Measurements from ENCODE around the gene SYT7.
"Not testable (repeated sequence)": the region's sequence is repeated elsewhere in the genome, so short reads cannot be mapped to it uniquely, and the experiment has no call there.

The SYT7 gene

GRCh38 chr11:61495801-61496601 is 84.9 kb downstream of the SYT7 start:
- DNase-seq, result no peak

DNA sequence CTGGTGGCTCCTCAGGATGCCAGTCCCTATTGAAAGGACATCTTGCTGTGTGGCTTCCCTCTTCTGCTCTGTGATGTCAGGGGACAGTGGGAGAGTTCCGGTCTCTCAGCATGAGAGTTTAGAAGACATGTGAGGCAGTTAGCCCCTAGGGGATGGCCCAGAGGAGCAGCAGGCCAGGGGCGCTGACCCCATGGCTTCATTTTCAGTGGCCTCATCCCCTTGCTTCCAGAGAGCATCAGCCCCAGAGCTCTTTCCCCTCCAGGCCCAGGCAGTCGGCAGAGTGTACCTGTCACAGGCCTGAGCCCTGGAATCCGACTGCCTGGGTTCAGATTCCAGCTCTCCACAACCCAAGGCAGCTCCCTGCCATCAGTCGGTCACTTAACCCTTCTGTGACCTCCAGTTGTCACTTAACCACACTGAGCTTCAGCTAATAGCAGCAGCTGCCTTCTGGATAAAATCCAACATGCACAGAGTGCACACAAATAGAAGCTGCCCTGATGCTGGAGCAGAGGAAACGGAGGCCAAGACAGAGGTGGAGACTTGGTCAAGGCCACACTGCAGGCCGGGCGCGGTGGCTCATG is 86.4 kb downstream of the SYT7 start:
- DNase-seq, result no peak

GRCh38 chr11:61491736-61492395 is 89.0 kb downstream of the SYT7 start:
- DNase-seq, result no peak

DNA sequence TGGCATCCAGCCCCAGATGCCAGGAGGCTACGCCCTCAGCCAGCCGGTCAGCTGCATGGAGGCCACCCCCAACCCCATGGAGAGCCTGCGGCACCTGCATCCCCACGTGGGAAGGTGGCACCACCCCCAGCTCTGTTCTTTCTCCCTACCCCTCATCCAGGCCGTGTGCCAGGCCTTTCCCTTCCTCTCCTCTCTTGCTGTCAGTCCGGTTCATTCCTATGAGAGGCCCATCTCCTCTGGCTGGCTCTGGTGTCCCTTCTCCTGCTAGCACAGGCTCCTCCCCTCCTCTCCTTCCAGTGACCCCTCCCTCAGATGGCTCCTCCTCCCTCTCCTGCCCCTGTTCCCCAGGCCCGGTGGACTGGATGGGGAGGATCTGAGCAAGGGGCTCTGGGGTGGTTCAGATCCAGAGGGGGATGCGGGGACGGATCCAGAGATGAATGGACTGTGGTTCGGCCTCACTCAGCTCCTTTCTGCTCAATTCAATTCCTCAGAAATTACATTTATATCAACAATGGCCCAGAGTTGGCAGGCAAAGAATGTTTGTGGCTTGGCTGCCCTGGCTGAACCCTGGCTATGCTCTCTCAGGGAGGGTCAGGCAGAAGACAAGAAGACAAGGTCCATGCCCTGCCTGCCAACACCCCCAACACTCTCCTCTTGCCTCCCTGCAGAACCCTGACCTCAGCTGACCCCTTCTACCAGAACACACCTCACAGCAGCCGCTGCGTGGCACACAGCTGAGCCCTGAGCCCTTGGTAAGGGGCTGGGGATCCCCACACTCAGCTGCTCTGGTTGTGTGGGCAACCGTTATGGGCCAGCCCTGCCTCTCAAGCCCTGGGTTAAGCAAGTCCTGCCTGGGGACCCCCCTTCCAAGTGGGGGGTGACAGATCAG is 90.8 kb downstream of the SYT7 start:
- no peak for DNase-seq

DNA sequence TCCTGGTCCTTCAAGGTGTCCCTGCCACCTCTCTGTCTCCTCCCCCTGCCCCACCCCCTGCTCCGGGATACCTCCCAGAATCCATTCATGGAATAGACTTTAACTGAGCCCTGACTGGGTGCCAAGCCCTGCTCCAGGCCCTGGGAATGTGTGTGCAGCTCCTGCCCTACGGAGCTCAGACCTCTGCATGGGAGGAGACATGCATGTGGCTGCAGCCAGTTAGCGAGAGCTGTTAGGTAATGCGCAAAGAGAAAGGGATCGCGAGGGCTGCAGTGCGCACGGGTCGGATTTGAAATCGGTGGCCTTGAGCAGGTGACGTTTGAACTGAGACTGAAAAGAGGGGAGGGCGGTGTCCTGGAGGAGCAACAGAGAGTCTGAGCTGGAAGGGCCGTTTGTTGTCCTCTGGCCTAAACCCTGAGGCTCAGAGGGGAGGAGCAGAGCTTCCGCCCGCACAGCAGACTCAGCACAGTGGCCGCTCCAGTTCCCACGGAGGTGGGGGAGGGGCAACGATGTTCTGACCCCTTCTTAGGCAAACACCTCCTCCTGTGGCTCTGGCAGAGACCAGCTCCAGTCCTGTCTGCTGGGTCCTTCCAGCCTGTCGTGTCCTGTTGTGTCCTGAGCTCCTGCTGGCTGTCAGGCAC is 92.1 kb downstream of the SYT7 start:
- DNase-seq, result peak; percentile 9

- DNase-seq, result no peak
Measured at GRCh38 chr11:61487342-61488025, 93.4 kb downstream of the SYT7 start.

- no peak for DNase-seq
Measured at GRCh38 chr11:61486779-61487178, 94.1 kb downstream of the SYT7 start.

DNA sequence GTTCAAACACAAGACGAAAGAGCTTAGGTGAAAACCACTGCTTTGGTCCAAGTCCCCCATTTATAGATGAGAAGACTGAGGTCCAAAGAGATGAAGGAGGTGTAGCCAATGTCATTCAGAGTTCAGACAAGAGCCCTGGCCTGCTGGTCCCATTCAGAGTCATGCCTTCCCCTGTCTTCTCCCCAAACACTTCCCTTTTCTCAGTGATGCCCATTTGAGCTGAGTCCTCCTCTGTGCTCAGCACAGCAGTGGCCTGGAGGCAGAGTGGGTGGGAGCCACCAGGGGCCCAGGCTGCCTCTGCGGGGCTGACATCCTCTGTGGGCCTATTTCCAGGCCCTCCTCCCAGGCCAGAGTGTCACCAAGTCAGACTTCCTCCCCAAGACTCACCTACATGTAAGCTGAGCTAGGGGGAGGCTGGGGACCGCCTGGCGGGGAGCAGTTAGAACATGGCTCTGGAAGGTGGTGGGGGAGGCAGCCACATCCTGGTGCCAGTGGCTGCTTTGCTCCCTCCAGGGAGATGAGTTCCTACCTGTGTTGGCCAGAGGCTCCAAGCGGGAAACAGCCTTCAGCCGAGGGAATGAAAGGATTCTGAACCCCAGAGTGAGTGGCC is 94.8 kb downstream of the SYT7 start:
- no peak for DNase-seq

- no peak for DNase-seq
Measured at GRCh38 chr11:61485080-61485479, 95.8 kb downstream of the SYT7 start.

- DNase-seq, result no peak
Measured at GRCh38 chr11:61484541-61484940, 96.3 kb downstream of the SYT7 start.

- DNase-seq, result no peak
Measured at GRCh38 chr11:61482513-61482912, 98.4 kb downstream of the SYT7 start.

GRCh38 chr11:61481806-61482205 is 99.1 kb downstream of the SYT7 start:
- DNase-seq, result no peak

GRCh38 chr11:61480994-61481335 is 99.9 kb downstream of the SYT7 start:
- DNase-seq, result no peak

DNA sequence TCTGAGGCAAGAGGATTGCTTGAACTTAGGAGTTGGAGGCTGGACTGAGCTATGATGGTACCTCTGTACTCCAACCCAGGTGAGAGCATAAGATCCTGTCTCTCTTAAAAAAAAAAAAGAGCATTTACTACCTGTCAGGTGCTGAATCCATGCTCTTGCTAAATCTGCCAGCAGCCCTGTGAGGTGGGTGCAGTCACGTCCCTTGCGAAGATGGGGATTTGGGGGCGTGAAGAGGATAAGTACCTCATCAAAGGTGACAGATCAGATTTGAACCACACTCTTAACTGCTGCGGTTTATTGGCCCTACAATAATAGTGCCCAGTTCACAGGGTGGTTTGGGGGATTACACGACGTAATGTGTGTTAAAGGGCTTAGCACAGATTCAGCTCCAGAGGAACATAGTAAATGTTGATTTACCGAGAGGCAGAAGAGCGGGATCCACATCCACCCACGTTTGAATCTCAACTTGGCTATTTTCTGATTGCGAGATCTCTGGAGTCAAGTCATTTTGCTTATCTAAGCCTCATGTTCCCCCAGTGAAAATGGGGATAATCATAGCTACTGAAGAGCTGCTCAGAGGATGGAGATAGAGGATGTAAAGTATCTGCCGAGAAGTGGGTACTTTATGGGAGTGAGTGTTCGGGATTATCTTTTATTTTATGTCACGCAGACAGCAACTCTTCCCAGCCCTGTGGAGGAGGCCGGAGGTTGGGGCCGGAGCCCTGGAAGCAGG is 100.4 kb downstream of the SYT7 start:
- no peak for DNase-seq

DNA sequence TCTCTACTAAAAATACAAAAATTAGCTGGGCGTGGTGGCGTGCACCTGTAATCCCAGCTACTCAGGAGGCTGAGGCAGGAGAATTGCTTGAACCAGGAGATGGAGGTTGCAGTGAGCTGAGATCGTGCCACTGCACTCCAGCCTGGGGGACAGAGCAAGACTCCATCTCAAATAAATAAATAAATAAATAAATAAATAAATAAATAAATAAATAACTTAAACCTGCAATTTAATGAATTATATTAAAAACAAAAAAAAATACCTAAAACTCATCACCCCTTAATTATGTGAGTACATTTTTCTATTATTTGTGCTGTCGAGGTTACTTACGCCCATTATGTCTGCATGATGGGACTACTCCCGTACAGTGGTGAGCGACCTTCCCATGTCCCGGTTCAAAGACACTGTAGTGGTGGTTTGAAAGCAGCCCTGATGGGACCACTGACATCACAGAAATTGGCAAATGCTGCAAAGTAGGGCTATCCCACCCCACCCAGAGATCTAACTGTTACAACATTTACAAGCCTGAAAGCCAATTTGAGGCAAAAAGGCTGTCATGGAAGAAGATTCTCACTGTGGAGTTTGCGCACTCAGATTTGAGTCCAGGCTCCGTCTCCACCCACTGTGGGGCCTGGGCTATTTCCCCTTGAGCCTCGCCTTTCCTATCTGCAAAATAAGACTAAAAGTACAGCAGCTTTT is 101.4 kb downstream of the SYT7 start:
- DNase-seq, result not testable (repeated sequence)

DNA sequence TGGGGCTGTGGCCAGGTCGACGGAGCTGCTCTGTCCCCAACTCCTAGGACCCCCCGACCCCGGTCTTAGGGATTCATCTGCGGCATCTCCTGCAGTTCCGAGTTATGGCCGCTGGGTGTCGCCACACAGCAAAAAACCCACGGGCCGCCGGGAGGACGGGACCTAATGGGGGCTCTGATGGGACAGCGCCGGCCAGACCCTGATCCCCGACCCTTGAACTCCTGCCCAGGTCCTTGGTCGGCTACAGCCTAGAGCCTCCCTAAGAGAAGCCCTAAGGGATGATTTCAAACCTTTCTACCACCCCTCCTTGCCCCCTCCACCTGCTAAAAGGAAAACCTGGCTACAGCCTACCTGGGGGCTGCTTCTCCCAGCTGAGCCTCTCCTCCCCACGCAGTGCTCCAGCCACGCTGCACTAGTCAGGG is 103.1 kb downstream of the SYT7 start:
- no peak for DNase-seq

GRCh38 chr11:61477126-61477525 is 103.8 kb downstream of the SYT7 start:
- DNase-seq, result no peak

DNA sequence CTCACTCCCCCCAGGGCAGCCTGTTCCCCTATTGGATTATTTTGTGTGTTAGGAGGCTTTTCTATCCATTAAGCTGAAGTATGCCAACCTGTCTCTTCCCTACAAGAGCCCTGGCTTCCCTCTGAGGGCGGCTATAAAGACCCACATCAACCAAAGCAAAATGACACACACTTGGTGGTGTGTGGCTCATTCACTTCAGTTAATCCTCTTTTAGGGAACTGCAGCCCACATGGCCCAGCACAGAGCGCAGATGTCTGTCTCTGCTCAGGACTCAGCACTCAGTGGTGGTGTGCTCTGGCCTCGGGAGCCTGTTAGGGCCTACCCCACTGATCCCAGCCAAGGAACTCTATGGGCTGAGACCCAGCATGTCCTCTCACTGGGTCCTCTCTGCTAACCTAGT is 104.5 kb downstream of the SYT7 start:
- no peak for DNase-seq

DNA sequence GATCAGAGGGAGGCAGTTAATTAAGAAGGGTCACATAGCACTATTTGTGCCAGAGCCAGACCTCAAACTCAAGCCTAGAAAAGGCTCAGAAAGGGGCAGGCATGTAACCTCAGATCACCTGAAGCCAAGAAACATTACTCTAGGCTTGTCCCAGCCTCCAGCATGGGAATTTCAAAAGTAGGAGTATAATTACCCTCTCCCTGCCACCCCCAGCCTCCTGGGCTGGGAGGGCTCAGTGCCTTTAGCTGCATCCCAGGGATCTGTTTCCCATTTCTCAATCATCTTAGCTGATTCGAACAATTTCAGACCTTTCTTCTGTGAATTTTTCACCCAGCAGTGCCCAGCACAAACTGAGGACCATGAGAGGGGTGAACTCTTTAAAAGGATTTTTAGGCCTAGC is 105.4 kb downstream of the SYT7 start:
- DNase-seq, result no peak
